Muscle layer of duodenum (tissue), 2 donors: ENCODE data around the gene ARID1B.
A peak's percentile ranks its signal among the peaks of the same experiment; 100 is the strongest.

Experiments used
- H3K27ac ChIP-seq: one replicate; pipeline ENCODE4 v1.7.0; 2013; ENCODE audit warnings: mild to moderate bottlenecking, low read length
- H3K27me3 ChIP-seq: one replicate; pipeline ENCODE4 v1.7.0; 2013; ENCODE audit warnings: low read depth, mild to moderate bottlenecking, control low read depth, low read length
- H3K36me3 ChIP-seq, 2 donors: one replicate each; pipeline ENCODE4 v1.7.0; 2013; ENCODE audit warnings: low read length in 2 of 2, control low read depth in 1 of 2, mild to moderate bottlenecking in 1 of 2; ENCODE audit not compliant: insufficient read depth in 2 of 2, control insufficient read depth in 1 of 2
- H3K4me1 ChIP-seq, 2 donors: one replicate each; pipeline ENCODE4 v1.7.0; 2013; ENCODE audit warnings: low read length in 2 of 2, mild to moderate bottlenecking in 2 of 2, control low read depth in 1 of 2, moderate library complexity in 1 of 2; ENCODE audit not compliant: insufficient read depth in 2 of 2, control insufficient read depth in 1 of 2
- H3K4me3 ChIP-seq, 2 donors: one replicate each; pipeline ENCODE4 v1.7.0; 2013; ENCODE audit warnings: low read length in 2 of 2, low read depth in 1 of 2, mild to moderate bottlenecking in 1 of 2
- H3K9me3 ChIP-seq, 2 donors: one replicate each; pipeline ENCODE4 v1.7.0; 2013; ENCODE audit warnings: low read length in 2 of 2, control low read depth in 1 of 2, mild to moderate bottlenecking in 1 of 2; ENCODE audit not compliant: control insufficient read depth in 1 of 2
- donor health status: healthy.

The ARID1B gene

GRCh38 chr6:157215717-157216116 lies 438.5 kb downstream of the ARID1B start:
- H3K9me3 ChIP-seq = no peaks in the 10 kb centered on the region
- H3K27ac ChIP-seq = no peak overlapping the region
- H3K4me3 ChIP-seq = no peak overlapping the region
- no peaks in the 10 kb centered on the region for H3K27me3 ChIP-seq
- H3K4me1 ChIP-seq = no peaks in the 10 kb centered on the region
- H3K36me3 ChIP-seq = no peaks in the 10 kb centered on the region

DNA sequence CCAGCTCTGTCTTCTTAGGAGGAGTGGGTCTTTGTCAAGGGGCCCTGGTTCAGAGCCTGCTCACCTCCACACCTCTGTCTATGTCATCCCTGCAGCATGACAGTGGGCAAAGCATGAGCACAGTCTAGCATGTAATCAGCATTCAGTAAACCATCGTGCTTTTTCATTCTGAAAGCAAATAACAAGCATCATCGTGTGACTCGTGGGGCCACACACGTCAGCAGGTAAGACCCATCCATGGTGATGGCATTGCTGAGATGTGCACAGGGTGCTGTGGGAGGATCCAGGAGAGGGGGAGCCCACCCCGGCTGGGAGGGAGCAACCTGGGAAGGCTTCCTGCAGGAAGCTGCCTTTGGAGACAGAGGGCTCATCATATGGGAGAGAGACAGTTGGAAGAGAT lies 439.4 kb downstream of the ARID1B start:
- Histone ChIP-seq H3K36me3 (no peaks in the 10 kb centered on the region), H3K9me3 (no peaks in the 10 kb centered on the region), H3K27ac (no peak overlapping the region), H3K27me3 (no peaks in the 10 kb centered on the region), H3K4me3 (no peak overlapping the region), H3K4me1 (no peaks in the 10 kb centered on the region)

DNA sequence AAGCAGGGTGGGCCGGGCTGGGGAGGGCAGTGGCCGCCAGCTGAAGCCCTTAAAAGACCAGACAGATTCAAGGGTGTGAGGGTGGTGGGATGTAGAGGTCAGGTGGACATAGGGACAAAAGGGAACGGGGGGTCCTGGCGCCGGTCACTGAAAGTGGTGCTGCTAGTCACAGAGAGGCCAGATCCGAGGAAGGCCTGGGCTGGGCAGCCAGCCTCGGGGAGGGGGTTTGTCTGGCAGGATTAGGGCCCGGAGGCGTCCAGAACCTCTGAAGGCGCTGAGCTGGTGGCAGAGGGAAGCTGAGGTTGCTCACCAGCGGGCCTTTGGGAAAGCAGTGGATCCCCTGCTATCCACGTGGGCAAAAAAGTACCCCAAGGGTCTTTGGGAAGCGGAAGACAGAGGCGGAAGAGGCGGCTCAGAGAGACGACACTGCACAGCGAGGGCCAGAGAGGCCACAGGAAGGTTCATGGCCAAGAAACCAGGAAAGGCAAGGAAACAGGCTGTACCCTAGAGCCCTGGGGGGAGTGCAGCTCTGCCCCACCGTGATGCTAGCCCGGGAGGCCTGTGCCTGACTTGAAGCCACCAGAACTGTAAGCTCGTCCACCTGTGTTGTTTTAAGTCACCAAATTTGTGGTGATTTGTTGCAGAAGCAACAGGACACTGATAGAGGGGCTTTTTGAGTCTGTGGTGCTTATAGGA lies 440.2 kb downstream of the ARID1B start:
- H3K4me3 ChIP-seq = no peak overlapping the region
- H3K9me3 ChIP-seq = no peaks in the 10 kb centered on the region
- no peaks in the 10 kb centered on the region for H3K27me3 ChIP-seq
- H3K36me3 ChIP-seq = no peaks in the 10 kb centered on the region
- no peaks in the 10 kb centered on the region for H3K4me1 ChIP-seq
- no peak overlapping the region for H3K27ac ChIP-seq

GRCh38 chr6:157217894-157218370 lies 440.8 kb downstream of the ARID1B start:
- Histone ChIP-seq H3K27ac (no peak overlapping the region), H3K4me1 (no peaks in the 10 kb centered on the region), H3K9me3 (no peaks in the 10 kb centered on the region), H3K4me3 (no peak overlapping the region), H3K27me3 (no peaks in the 10 kb centered on the region), H3K36me3 (no peaks in the 10 kb centered on the region)

- no peaks in the 10 kb centered on the region for H3K36me3 ChIP-seq
- H3K27me3 ChIP-seq = no peaks in the 10 kb centered on the region
- no peak overlapping the region for H3K4me3 ChIP-seq
- no peak overlapping the region for H3K27ac ChIP-seq
- no peaks in the 10 kb centered on the region for H3K9me3 ChIP-seq
- no peaks in the 10 kb centered on the region for H3K4me1 ChIP-seq
Measured at GRCh38 chr6:157218371-157219198, 441.4 kb downstream of the ARID1B start.

GRCh38 chr6:157219201-157220200 lies 442.3 kb downstream of the ARID1B start:
- no peak overlapping the region for H3K4me3 ChIP-seq
- H3K9me3 ChIP-seq = no peaks in the 10 kb centered on the region
- no peaks in the 10 kb centered on the region for H3K36me3 ChIP-seq
- no peaks in the 10 kb centered on the region for H3K4me1 ChIP-seq
- no peaks in the 10 kb centered on the region for H3K27me3 ChIP-seq
- no peak overlapping the region for H3K27ac ChIP-seq

DNA sequence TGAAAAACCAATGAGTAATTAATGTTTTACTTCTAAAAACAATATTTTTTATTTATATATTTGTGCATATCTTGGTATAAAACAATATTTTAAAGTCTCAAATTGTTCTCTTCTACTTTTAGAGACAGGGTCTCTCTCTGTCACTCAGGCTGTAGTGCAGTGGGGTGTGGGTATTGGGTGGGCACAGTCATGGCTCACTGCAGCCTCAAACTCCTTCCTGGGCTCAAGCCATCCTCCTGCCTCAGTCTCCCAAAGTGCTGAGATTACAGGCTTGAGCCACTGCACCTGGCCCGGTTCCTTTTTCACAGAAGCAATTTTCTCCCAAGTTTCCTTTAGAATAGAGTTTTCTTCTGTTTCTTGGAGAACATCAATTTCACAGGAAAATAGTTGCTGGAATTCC lies 443.3 kb downstream of the ARID1B start:
- Histone ChIP-seq H3K4me3 (peak overlapping the region; percentile 55 to 58), H3K9me3 (no peaks in the 10 kb centered on the region), H3K4me1 (no peaks in the 10 kb centered on the region), H3K27ac (no peak overlapping the region), H3K27me3 (no peaks in the 10 kb centered on the region), H3K36me3 (no peaks in the 10 kb centered on the region)

GRCh38 chr6:157221049-157221816 lies 444.1 kb downstream of the ARID1B start:
- H3K27ac ChIP-seq = no peak overlapping the region
- no peaks in the 10 kb centered on the region for H3K4me1 ChIP-seq
- no peaks in the 10 kb centered on the region for H3K9me3 ChIP-seq
- no peaks in the 10 kb centered on the region for H3K27me3 ChIP-seq
- H3K4me3 ChIP-seq = peak overlapping the region; percentile 55 to 58
- no peaks in the 10 kb centered on the region for H3K36me3 ChIP-seq

GRCh38 chr6:157221817-157222175 lies 444.6 kb downstream of the ARID1B start:
- Histone ChIP-seq H3K27ac (no peak overlapping the region), H3K9me3 (no peaks in the 10 kb centered on the region), H3K4me1 (peaks cover 0 to 2% of the 10 kb centered on the region in 2 donors), H3K36me3 (no peaks in the 10 kb centered on the region), H3K4me3 (peak overlapping the region in 1 of 2 donors; percentile 58), H3K27me3 (no peaks in the 10 kb centered on the region)

DNA sequence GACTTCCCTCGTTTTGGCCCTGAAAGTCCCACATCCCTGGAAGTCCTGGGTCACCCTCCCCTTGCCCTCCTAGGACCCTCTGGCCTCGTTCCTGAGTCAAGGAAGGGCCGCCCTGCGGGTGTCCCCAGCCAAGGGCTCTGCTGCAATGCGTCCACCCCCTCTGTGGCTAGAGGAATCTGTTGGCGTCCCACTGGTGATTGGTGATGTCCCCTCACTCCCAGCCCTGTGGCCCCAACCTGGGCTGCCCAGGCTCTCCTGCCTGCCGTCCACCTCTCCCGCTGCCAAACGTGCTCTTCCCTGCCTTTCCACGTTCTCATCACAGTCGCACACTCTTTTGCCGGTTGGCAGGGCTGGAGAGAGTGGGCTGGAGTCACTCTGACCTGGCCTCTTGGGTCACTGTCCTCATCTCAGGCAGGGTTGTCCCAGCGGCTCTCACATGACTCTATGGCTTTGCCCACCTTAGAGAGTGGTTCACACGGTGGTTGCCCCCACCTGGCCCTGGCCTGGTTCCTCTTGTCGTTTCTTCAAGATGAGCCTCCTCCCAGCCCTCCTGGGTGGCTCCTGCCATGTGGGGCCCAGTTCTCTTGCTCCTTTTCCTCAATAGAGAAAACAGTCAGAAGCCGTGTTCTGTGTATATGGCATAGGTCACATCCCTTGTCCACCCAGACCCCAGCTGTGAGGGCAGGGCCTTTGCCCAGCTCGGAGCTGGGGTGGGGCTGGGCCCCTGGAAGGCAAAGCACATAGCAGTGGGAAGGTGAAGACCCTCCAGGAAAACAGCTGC lies 445.2 kb downstream of the ARID1B start:
- peaks cover 0 to 6% of the 10 kb centered on the region in 2 donors for H3K4me1 ChIP-seq
- no peaks in the 10 kb centered on the region for H3K36me3 ChIP-seq
- H3K27me3 ChIP-seq = no peaks in the 10 kb centered on the region
- no peak overlapping the region for H3K27ac ChIP-seq
- H3K9me3 ChIP-seq = no peaks in the 10 kb centered on the region
- H3K4me3 ChIP-seq = no peak overlapping the region
